ENCODE results near the gene PDLIM4. TPM values are rescaled to one million over a fixed set of nuclear protein-coding genes. Genes with fewer than 3 reads are reported as not detected.

Gene PDLIM4
- total RNA-seq, 1 donor from 2014 or later, result 56.6 TPM

DNA sequence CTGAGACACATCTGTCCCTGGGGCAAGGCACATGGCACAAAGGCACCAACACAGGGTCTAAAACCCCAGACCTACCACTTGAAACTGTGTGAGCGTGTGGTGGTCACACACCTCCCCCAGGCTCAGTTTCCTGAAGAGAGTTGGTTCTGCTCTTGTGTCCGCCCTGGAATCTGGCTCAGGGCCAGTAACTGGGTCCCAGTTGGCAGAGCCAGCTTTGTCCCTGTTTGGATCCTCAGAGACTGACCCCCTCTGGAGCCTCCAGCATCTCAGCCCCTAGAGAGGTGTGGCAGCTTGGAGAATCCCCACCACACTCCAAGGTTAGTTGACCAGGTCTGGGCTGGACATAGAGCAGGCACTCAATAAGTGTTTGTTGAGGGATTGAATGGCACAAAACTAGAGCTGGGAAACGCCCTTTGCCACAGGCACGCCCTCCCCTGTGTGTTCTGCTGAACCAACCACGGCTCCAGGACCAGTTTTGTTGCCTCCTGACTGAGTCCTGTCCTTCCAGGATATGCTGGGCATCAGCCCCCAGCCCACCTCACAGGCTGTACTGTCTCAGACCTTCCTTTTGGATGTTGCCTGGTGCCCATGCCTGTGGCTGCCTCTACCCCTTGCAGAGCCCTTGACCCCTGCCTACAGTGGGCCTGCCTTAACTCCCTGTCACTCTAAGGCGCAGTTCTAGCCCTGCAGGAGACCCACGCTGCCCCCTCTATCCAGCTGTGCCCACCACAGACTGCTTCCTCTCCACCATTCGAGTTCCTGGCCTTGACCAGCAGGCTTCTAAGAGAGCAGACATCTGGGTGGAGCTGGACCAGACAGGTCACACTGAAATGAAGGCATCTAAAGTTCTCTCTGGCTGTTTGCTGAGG is 3.8 kb upstream of the PDLIM4 start:
- Histone ChIP-seq H3K9me3 (ENCODE audit: insufficient read depth, low read depth, low read length) (no peaks in the 10 kb centered on the region), H3K27me3 (ENCODE audit: insufficient read depth, low read length) (no peaks in the 10 kb centered on the region), H3K27ac (ENCODE audit: low read depth, low read length) (no peak overlapping the region), H3K4me3 (ENCODE audit: insufficient read depth, low read depth, low read length) (no peak overlapping the region), H4K20me1 (ENCODE audit: insufficient read depth, low read length) (no peaks in the 10 kb centered on the region), H3K4me2 (ENCODE audit: low read length) (no peak overlapping the region), H3K9ac (ENCODE audit: low read length) (no peak overlapping the region), H2AFZ (ENCODE audit: low read depth, low read length) (no peak overlapping the region), H3K4me1 (ENCODE audit: insufficient read depth, low read length) (peaks cover 18% of the 10 kb centered on the region), H3K79me2 (ENCODE audit: insufficient read depth, low read length) (peaks cover 18% of the 10 kb centered on the region), H3K36me3 (ENCODE audit: insufficient read depth, low read length) (no peaks in the 10 kb centered on the region)
- no peak for TF ChIP-seq EZH2 (IDR thresholded peaks at IDR 0.05; ENCODE audit: insufficient read depth, low read length)
- TF ChIP-seq, protein P1, sequence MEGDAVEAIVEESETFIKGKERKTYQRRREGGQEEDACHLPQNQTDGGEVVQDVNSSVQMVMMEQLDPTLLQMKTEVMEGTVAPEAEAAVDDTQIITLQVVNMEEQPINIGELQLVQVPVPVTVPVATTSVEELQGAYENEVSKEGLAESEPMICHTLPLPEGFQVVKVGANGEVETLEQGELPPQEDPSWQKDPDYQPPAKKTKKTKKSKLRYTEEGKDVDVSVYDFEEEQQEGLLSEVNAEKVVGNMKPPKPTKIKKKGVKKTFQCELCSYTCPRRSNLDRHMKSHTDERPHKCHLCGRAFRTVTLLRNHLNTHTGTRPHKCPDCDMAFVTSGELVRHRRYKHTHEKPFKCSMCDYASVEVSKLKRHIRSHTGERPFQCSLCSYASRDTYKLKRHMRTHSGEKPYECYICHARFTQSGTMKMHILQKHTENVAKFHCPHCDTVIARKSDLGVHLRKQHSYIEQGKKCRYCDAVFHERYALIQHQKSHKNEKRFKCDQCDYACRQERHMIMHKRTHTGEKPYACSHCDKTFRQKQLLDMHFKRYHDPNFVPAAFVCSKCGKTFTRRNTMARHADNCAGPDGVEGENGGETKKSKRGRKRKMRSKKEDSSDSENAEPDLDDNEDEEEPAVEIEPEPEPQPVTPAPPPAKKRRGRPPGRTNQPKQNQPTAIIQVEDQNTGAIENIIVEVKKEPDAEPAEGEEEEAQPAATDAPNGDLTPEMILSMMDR (IDR thresholded peaks at IDR 0.05; ENCODE audit: insufficient read depth, low read depth, low read length), result no peak
- H3K4me3 Mint-ChIP-seq (ENCODE audit: unreplicated experiment), result no peak overlapping the region
- FAIRE-seq, result no peak
- no peak for DNase-seq (ENCODE audit: low read depth)
- peaks cover 1% of the 10 kb centered on the region for H3K36me3 Mint-ChIP-seq (ENCODE audit: low read depth, unreplicated experiment)
- H3K27me3 Mint-ChIP-seq (ENCODE audit: low read depth, unreplicated experiment), result peaks cover 4% of the 10 kb centered on the region
- peaks cover 4% of the 10 kb centered on the region for H3K4me1 Mint-ChIP-seq (ENCODE audit: low read depth, unreplicated experiment)
- H3K27ac Mint-ChIP-seq (ENCODE audit: unreplicated experiment), result no peak overlapping the region
- peaks cover 3% of the 10 kb centered on the region for H3K9me3 Mint-ChIP-seq (ENCODE audit: unreplicated experiment)

- H3K36me3 ChIP-seq (ENCODE audit: insufficient read depth, low read length), result no peaks in the 10 kb centered on the region
- no peak overlapping the region for H3K27ac ChIP-seq (ENCODE audit: low read depth, low read length)
- DNase-seq (ENCODE audit: low read depth) (no peak), FAIRE-seq (no peak)
- H4K20me1 ChIP-seq (ENCODE audit: insufficient read depth, low read length), result peaks cover 2% of the 10 kb centered on the region
- H3K9me3 Mint-ChIP-seq (ENCODE audit: unreplicated experiment), result peaks cover 3% of the 10 kb centered on the region
- no peaks in the 10 kb centered on the region for H3K9me3 ChIP-seq (ENCODE audit: insufficient read depth, low read depth, low read length)
- H3K27me3 Mint-ChIP-seq (ENCODE audit: low read depth, unreplicated experiment), result peaks cover 4% of the 10 kb centered on the region
- H3K4me1 Mint-ChIP-seq (ENCODE audit: low read depth, unreplicated experiment), result peaks cover 9% of the 10 kb centered on the region
- peaks cover 1% of the 10 kb centered on the region for H3K36me3 Mint-ChIP-seq (ENCODE audit: low read depth, unreplicated experiment)
- H3K4me3 Mint-ChIP-seq (ENCODE audit: unreplicated experiment), result no peak overlapping the region
- H3K4me2 ChIP-seq (ENCODE audit: low read length), result no peak overlapping the region
- no peak for TF ChIP-seq EZH2 (IDR thresholded peaks at IDR 0.05; ENCODE audit: insufficient read depth, low read length)
- TF ChIP-seq, protein P1 (IDR thresholded peaks at IDR 0.05; ENCODE audit: insufficient read depth, low read depth, low read length), result no peak
- H2AFZ ChIP-seq (ENCODE audit: low read depth, low read length), result no peak overlapping the region
- peaks cover 25% of the 10 kb centered on the region for H3K79me2 ChIP-seq (ENCODE audit: insufficient read depth, low read length)
- peaks cover 25% of the 10 kb centered on the region for H3K4me1 ChIP-seq (ENCODE audit: insufficient read depth, low read length)
- no peak overlapping the region for H3K9ac ChIP-seq (ENCODE audit: low read length)
- H3K4me3 ChIP-seq (ENCODE audit: insufficient read depth, low read depth, low read length), result no peak overlapping the region
- no peak overlapping the region for H3K27ac Mint-ChIP-seq (ENCODE audit: unreplicated experiment)
- no peaks in the 10 kb centered on the region for H3K27me3 ChIP-seq (ENCODE audit: insufficient read depth, low read length)
Observed at GRCh38 chr5:132254321-132254977, 3.0 kb upstream of the PDLIM4 start.

All from astrocyte (in vitro differentiated cells and primary cell).